ENCODE data around the gene RPS19BP1.
A peak's percentile ranks its signal among the peaks of the same experiment; 100 is the strongest.

Gene RPS19BP1

DNA sequence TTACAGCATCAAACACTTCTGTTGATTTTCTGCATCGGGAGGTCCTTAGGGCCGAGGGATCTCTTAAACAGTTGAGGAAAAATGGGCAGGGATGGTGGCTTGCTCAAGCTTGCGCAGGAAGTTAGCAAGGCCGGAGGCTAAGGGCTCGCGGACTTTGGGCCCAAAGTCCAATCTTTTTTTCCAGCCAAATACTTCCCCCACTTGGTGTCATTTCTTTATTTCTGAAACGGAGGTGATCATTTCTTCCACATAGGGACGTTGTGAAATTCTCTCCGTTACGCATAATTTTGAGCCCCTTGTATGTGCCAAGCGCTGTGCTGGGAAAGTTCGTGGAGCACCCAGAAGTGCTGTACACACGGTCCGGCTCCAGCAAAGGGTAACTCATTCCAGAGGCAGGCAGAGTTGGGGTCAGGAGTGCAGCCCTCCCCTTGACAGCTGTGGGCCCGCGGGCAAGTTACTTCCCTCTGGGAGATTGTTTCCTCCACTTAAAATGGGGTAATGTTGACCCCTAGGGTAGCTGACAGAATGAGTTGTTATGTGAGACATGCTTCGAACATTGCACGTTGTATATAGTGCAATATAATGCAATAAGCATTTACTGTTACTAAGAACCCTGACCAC is 29.6 kb downstream of the RPS19BP1 start:
- peaks cover 72% of the 10 kb centered on the region for H3K27me3 ChIP-seq (ENCODE audit: insufficient read depth, low read length)
- H3K9me3 ChIP-seq (ENCODE audit: insufficient read depth, low read depth, low read length), result no peaks in the 10 kb centered on the region
- peaks cover 6% of the 10 kb centered on the region; the same call in 1 of the 2 replicates for H3K4me1 ChIP-seq (ENCODE audit: insufficient read depth, low read length)
- peak overlapping the region; percentile 87 for H3K9ac ChIP-seq (ENCODE audit: low read depth, low read length)
- H3K27ac ChIP-seq (ENCODE audit: low read length), result no peak overlapping the region
- H3K36me3 ChIP-seq (ENCODE audit: insufficient read depth, low read depth, low read length), result peaks cover 35% of the 10 kb centered on the region
- peak overlapping the region; percentile 87 for H3K4me3 ChIP-seq (ENCODE audit: low read length)

DNA sequence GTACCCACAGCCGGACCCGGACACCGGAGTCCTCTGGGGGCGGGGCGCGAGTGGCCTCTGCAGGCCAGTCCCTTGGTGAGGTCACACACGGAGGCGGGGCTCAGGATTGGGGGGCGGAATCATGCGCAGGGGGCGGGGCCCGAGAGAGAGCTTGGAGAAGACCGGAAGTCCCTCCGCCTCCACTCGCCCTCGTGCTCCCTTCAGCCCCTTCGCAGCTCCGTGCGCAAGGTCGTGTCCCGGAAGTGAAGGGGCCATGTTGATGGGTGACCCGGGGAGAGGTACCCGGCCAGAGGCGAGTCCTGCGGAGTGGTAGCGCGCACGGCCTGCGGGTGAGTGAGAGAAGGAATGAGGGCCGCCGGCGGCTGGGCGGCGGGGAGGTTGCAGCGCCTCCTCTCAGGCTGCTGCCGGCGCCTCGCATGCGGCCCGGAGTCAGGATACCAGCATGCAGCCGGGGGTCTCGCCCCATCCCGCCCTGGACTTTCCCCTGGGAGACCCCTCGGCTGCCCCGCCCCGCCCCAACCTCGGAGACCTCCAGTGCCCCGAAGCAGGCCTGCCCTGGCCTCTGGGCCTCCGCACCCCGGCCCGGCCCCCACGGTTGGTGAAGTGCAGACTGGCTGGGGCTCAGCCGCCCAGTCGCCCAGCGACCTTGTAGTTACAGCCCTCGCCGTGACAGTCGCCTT is 30.3 kb downstream of the RPS19BP1 start, which contains the start of gene MIEF1:
MIEF1 (plus strand) TSS at position 182 of the 680 bp plus-strand sequence. CDS start 9,005 bp downstream, outside the sequence.
- Histone ChIP-seq H3K4me1 (ENCODE audit: insufficient read depth, low read length) (peaks cover 6% of the 10 kb centered on the region; the same call in 1 of the 2 replicates), H3K9me3 (ENCODE audit: insufficient read depth, low read depth, low read length) (no peaks in the 10 kb centered on the region), H3K4me3 (ENCODE audit: low read length) (peak within 1 kb of the TSS; percentile 87), H3K27ac (ENCODE audit: low read length) (no peak within 1 kb of the TSS), H3K27me3 (ENCODE audit: insufficient read depth, low read length) (peaks cover 71% of the 10 kb centered on the region), H3K9ac (ENCODE audit: low read depth, low read length) (peak within 1 kb of the TSS; percentile 87), H3K36me3 (ENCODE audit: insufficient read depth, low read depth, low read length) (peaks cover 31% of the 10 kb centered on the region)

DNA sequence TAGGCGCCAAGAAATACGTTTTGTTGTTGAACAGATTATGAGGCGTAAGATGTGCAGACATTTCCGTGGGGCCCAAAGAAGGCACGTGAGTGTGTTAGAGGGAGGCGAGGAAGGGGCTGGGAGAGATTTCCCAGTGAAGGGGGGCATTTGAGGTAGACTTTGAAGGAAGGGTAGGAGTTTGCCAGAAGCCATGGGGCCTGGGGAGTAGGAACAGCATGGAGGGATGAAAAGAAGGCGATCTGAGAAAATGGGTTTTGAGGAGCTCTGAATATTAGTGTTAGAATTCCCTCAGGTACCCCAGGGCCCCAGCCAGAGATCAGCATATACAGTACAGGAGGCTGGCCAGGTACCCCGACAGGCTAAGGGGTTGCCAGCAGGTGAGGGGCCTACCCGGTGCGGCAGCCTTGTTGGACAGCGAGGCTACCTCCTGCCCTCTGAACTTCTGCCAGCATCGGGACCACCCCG is 30.9 kb downstream of the RPS19BP1 start:
- H3K9ac ChIP-seq (ENCODE audit: low read depth, low read length), result peak overlapping the region; percentile 41; the same call in 1 of the 2 replicates
- no peak overlapping the region for H3K27ac ChIP-seq (ENCODE audit: low read length)
- H3K27me3 ChIP-seq (ENCODE audit: insufficient read depth, low read length), result peaks cover 67% of the 10 kb centered on the region

DNA sequence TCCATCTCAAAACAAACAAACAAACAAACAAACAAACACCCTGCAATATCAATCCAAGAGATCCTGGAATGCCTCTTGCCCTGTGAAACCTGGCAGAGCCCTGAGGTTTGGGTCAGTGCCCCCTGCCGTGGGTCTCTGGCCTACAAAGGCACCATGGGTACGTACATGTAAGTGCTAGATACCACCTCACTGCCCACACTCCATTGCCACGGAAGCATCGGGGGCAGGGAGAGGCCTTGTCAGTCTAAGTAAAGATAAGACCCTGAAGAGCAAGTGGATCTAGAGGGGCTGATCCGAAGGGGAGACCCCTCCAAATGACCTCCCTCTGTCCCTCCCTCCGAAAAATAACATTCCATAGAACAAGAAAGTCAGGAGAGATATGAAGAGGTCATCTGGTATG is 32.4 kb downstream of the RPS19BP1 start:
- H3K4me1 ChIP-seq (ENCODE audit: insufficient read depth, low read length), result peaks cover 6% of the 10 kb centered on the region; the same call in 1 of the 2 replicates
- H3K36me3 ChIP-seq (ENCODE audit: insufficient read depth, low read depth, low read length), result peaks cover 11% of the 10 kb centered on the region
- H3K9ac ChIP-seq (ENCODE audit: low read depth, low read length), result no peak overlapping the region
- H3K4me3 ChIP-seq (ENCODE audit: low read length), result no peak overlapping the region
- no peaks in the 10 kb centered on the region for H3K9me3 ChIP-seq (ENCODE audit: insufficient read depth, low read depth, low read length)
- no peak overlapping the region for H3K27ac ChIP-seq (ENCODE audit: low read length)
- peaks cover 51% of the 10 kb centered on the region for H3K27me3 ChIP-seq (ENCODE audit: insufficient read depth, low read length)

More for the DNA sequence above, 30.9 kb downstream of the RPS19BP1 start:
- Histone ChIP-seq H3K9me3 (ENCODE audit: insufficient read depth, low read depth, low read length) (no peaks in the 10 kb centered on the region), H3K36me3 (ENCODE audit: insufficient read depth, low read depth, low read length) (peaks cover 26% of the 10 kb centered on the region), H3K4me3 (ENCODE audit: low read length) (peak overlapping the region; percentile 87), H3K4me1 (ENCODE audit: insufficient read depth, low read length) (peaks cover 6% of the 10 kb centered on the region; the same call in 1 of the 2 replicates)

DNA sequence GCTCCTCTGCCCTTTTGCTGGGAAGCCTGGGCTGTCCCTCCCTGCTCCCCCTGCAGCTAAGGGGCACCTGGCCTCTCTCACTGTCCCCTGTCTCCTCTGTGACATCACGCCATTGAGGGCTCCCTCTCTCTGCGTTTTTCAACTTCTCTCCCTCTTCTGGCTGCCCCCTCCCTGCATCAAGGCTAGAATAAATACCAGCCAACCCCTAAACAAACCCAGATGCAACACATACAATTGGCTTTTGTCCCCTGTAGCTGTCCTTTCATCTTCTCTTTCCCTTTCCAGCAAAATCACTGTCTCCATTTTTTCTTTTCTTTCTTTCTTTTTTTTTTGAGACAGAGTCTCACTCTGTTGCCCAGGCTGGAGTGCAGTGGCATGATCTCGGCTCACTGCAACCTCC is 33.7 kb downstream of the RPS19BP1 start:
- Histone ChIP-seq H3K27me3 (ENCODE audit: insufficient read depth, low read length) (peaks cover 48% of the 10 kb centered on the region), H3K4me3 (ENCODE audit: low read length) (no peak overlapping the region), H3K9me3 (ENCODE audit: insufficient read depth, low read depth, low read length) (no peaks in the 10 kb centered on the region), H3K27ac (ENCODE audit: low read length) (no peak overlapping the region), H3K36me3 (ENCODE audit: insufficient read depth, low read depth, low read length) (no peaks in the 10 kb centered on the region), H3K4me1 (ENCODE audit: insufficient read depth, low read length) (peaks cover 6% of the 10 kb centered on the region; the same call in 1 of the 2 replicates), H3K9ac (ENCODE audit: low read depth, low read length) (no peak overlapping the region)

DNA sequence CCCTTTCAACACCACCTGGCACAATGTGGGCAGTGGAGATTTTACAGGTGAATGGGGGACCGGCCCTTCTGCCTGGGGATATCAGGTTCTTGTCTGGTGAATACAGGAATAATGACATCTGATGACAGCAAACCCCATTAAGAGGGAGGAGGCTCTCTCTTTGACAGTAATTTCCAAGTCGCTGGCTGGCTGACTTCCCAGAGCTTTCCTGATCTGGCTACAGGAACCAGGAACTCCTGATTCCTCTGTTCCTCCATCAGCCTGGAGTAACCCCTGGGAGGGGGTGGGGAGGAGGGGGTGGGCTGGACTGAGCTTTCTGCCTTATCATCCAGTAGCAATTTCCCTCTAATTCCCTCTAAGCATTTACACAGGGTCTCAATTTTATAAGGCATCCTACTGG is 34.2 kb downstream of the RPS19BP1 start:
- Histone ChIP-seq H3K27ac (ENCODE audit: low read length) (no peak overlapping the region), H3K4me3 (ENCODE audit: low read length) (no peak overlapping the region), H3K4me1 (ENCODE audit: insufficient read depth, low read length) (peaks cover 6% of the 10 kb centered on the region; the same call in 1 of the 2 replicates), H3K27me3 (ENCODE audit: insufficient read depth, low read length) (peaks cover 49% of the 10 kb centered on the region), H3K9me3 (ENCODE audit: insufficient read depth, low read depth, low read length) (no peaks in the 10 kb centered on the region), H3K36me3 (ENCODE audit: insufficient read depth, low read depth, low read length) (no peaks in the 10 kb centered on the region), H3K9ac (ENCODE audit: low read depth, low read length) (no peak overlapping the region)

DNA sequence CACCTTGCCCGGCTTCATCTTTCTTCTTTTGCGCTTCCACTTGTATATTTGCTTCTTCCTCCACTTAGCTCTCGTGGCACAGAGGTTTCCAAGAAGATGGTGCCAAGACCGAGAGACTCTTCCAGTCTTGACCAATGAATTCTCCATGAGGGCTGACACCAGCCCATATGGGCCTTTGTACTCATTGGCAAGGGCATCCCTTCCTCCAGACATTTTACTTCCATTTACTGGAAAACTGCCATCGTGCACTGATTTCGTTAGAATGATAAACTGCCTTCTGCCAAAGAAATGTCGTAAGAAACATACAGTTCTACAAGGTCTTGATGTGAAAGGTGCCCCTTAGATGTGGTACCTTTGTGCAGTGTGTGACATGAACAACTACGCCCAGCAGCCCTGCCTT is 35.1 kb downstream of the RPS19BP1 start:
- Histone ChIP-seq H3K36me3 (ENCODE audit: insufficient read depth, low read depth, low read length) (no peaks in the 10 kb centered on the region), H3K9ac (ENCODE audit: low read depth, low read length) (no peak overlapping the region), H3K27ac (ENCODE audit: low read length) (no peak overlapping the region), H3K4me1 (ENCODE audit: insufficient read depth, low read length) (no peaks in the 10 kb centered on the region), H3K4me3 (ENCODE audit: low read length) (no peak overlapping the region), H3K9me3 (ENCODE audit: insufficient read depth, low read depth, low read length) (no peaks in the 10 kb centered on the region), H3K27me3 (ENCODE audit: insufficient read depth, low read length) (peaks cover 43% of the 10 kb centered on the region)

DNA sequence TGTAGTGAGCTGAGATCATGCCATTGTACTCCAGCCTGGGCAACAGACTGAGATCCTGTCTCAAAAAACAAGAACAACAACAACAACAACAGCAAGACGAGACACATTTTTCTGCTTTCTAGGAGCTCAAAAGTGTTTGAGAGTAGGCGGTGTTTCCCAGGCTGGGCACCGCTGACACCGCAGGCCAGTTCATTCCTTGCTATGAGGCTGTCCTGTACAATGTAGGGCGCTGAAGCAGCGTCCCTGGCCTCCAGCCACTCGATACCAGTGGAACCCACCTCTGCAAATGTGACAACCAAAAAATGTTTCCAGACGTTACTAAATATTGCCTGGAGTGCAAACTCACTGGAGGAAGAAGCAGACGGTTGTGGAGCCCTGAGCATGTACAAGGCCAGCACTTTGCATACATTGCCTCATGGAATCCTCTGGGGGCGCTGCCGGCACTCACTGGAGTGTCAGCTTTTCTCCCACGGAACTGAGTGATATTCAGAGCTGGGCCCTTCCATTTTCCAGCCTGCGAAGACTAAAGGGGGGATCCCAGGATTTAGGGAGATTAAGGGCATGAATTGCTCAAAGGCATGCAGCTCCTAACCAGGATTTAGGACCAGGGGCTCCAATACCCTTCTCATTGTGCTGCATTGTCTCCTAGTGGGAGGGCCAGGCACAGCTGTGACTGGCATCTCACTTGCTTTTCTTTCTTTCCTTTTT is 36.3 kb downstream of the RPS19BP1 start:
- H3K9ac ChIP-seq (ENCODE audit: low read depth, low read length), result no peak overlapping the region
- H3K36me3 ChIP-seq (ENCODE audit: insufficient read depth, low read depth, low read length), result no peaks in the 10 kb centered on the region
- no peaks in the 10 kb centered on the region for H3K4me1 ChIP-seq (ENCODE audit: insufficient read depth, low read length)
- H3K9me3 ChIP-seq (ENCODE audit: insufficient read depth, low read depth, low read length), result no peaks in the 10 kb centered on the region
- H3K4me3 ChIP-seq (ENCODE audit: low read length), result no peak overlapping the region
- no peak overlapping the region for H3K27ac ChIP-seq (ENCODE audit: low read length)
- H3K27me3 ChIP-seq (ENCODE audit: insufficient read depth, low read length), result peaks cover 41% of the 10 kb centered on the region

DNA sequence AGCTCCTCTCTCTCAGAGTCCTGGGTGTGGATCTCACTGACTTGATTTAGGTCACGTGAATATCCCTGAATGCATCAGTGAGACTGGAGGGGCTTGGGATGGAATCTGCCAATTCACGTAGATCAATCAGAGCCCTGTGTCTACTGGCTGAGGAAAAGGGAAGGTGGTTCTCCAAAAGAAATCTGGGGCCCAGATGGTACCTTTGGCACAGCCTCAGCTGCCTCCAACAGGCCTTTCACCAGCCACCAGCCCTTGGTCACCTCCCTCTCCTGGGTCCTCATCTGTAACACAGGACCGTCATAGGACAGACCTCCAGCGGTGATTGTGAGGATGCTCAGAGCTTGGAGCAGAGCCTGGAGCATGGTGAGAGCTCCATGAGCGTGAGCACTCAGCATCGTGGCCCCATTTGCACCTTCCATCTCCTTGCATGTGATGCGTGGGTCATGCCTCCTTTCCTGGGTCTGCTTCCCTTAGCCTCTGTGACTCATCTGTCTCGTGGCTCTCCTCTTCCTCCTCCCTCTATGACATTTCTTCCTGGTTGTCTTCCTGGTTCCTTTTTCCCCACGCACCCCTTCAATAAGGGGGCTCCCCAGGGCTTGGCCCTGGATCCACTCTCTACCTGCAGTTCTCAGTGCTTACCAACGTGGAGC is 38.0 kb downstream of the RPS19BP1 start:
- H3K4me3 ChIP-seq (ENCODE audit: low read length), result no peak overlapping the region
- H3K27ac ChIP-seq (ENCODE audit: low read length), result no peak overlapping the region
- H3K9me3 ChIP-seq (ENCODE audit: insufficient read depth, low read depth, low read length), result no peaks in the 10 kb centered on the region
- no peak overlapping the region for H3K9ac ChIP-seq (ENCODE audit: low read depth, low read length)
- no peaks in the 10 kb centered on the region for H3K36me3 ChIP-seq (ENCODE audit: insufficient read depth, low read depth, low read length)
- no peaks in the 10 kb centered on the region for H3K4me1 ChIP-seq (ENCODE audit: insufficient read depth, low read length)
- H3K27me3 ChIP-seq (ENCODE audit: insufficient read depth, low read length), result peaks cover 28% of the 10 kb centered on the region

DNA sequence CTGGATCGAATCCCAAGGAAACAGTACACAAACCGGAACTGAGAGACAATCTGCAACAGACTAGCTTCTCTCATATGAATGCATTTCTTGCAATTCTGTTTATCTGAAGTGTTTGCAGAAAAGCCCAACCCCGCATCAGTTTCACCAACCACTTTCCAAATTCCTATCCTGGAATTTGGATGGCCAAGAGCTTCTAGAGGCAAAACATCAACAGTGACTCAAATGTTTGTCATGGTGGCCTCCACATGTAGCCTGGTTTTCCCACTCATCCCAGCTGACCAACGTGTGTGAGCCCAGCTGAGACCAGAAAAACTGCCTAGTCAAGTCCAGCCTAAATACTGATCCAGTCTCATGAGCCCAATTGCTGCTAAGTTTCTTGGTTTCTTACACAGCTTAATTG is 38.8 kb downstream of the RPS19BP1 start:
- no peaks in the 10 kb centered on the region for H3K36me3 ChIP-seq (ENCODE audit: insufficient read depth, low read depth, low read length)
- H3K27ac ChIP-seq (ENCODE audit: low read length), result no peak overlapping the region
- no peak overlapping the region for H3K9ac ChIP-seq (ENCODE audit: low read depth, low read length)
- no peak overlapping the region for H3K4me3 ChIP-seq (ENCODE audit: low read length)
- H3K9me3 ChIP-seq (ENCODE audit: insufficient read depth, low read depth, low read length), result no peaks in the 10 kb centered on the region
- peaks cover 26% of the 10 kb centered on the region for H3K27me3 ChIP-seq (ENCODE audit: insufficient read depth, low read length)
- no peaks in the 10 kb centered on the region for H3K4me1 ChIP-seq (ENCODE audit: insufficient read depth, low read length)

DNA sequence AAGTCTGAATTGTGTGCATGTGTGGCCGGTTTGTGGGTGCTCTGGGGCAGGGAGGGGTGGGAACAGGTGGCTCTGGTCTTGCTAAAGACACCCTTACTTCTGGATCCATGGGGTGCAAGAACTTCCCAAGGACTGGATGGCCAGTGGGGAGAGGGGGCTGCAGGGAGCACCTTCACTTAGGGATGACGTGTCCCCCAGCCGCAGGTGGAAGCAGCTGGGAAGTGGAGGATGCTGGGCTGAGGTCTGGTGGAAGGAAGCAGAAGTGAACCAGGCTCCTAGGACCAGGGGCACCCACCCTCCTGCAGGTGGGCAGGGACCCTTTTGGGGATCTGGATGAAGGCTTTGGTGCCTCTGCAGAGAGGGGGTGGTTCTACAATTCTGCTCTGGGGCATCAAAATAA is 40.4 kb downstream of the RPS19BP1 start:
- no peak overlapping the region for H3K4me3 ChIP-seq (ENCODE audit: low read length)

More for the DNA sequence above, 40.4 kb downstream of the RPS19BP1 start:
- H3K9ac ChIP-seq (ENCODE audit: low read depth, low read length), result no peak overlapping the region
- no peaks in the 10 kb centered on the region for H3K4me1 ChIP-seq (ENCODE audit: insufficient read depth, low read length)
- H3K9me3 ChIP-seq (ENCODE audit: insufficient read depth, low read depth, low read length), result no peaks in the 10 kb centered on the region
- H3K27me3 ChIP-seq (ENCODE audit: insufficient read depth, low read length), result peaks cover 12% of the 10 kb centered on the region
- no peaks in the 10 kb centered on the region for H3K36me3 ChIP-seq (ENCODE audit: insufficient read depth, low read depth, low read length)
- H3K27ac ChIP-seq (ENCODE audit: low read length), result no peak overlapping the region
